SU-DHL-6 (cell line): ENCODE results near the gene BCLAF1.

ENCODE experiments used
- EZH2phosphoT487 ChIP-seq: fragments of 200-600 bp; sonication (generic), shearing (Covaris generic); conservative IDR thresholded peaks from 2 replicates; pipeline ENCODE4 v1.6.1; 2018; ENCODE audit warnings: mild to moderate bottlenecking, antibody characterized with exemption, low read length, moderate library complexity, mixed read lengths
- TF ChIP-seq, protein P1 (sequence below): fragments of 200-600 bp; sonication (generic); IDR thresholded peaks from one replicate; pipeline ENCODE4 v1.5.1; 2017; ENCODE audit warnings: antibody characterized with exemption, mild to moderate bottlenecking, low read length, moderate library complexity; ENCODE audit not compliant: insufficient read depth, poor library complexity, severe bottlenecking

DNA sequence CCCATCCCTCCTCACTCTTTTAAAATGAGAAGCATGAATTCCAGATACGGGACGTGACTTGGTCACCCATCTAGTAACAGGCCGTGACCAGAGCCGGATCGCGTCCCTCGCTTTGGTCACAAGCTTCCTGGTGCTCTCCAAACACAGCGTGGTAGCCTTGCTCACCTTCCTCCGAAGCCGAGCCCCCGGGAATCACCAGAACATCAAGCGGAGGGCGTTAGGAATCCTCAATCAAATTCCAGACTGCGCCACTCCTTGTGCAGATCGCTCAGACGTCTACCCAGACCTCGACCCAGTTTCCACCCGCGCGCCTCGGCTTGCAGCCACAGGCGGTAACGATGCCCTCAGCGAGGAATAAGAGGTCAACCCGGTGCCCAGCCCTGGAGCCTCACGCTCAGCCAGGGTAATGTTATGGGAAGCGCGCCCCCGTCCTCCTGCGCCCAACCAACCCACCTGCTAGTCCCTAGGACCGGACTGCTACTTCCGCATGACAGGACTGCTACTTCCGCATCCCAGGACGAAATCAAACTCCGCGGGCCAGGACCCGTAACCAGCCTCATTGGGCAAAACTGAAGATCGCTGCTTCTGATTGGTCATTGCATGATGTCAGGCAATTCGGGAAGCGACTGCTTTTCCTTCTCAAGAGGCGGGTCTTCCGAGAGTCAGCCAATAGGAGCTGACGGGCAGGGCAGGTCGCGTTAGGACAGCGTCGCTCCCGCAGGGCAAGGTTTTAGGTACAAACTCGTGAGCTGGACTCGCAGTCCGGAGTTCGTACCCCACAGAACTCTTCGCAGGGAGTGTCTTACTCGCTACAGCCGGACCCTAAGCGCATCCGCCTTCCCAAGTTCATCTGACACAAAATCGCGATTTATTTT is 39.6 kb downstream of the BCLAF1 start, which contains the start of gene MTFR2:
- TF ChIP-seq, protein P1, sequence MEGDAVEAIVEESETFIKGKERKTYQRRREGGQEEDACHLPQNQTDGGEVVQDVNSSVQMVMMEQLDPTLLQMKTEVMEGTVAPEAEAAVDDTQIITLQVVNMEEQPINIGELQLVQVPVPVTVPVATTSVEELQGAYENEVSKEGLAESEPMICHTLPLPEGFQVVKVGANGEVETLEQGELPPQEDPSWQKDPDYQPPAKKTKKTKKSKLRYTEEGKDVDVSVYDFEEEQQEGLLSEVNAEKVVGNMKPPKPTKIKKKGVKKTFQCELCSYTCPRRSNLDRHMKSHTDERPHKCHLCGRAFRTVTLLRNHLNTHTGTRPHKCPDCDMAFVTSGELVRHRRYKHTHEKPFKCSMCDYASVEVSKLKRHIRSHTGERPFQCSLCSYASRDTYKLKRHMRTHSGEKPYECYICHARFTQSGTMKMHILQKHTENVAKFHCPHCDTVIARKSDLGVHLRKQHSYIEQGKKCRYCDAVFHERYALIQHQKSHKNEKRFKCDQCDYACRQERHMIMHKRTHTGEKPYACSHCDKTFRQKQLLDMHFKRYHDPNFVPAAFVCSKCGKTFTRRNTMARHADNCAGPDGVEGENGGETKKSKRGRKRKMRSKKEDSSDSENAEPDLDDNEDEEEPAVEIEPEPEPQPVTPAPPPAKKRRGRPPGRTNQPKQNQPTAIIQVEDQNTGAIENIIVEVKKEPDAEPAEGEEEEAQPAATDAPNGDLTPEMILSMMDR: no peak
- no peak for TF ChIP-seq EZH2phosphoT487
